Mesenchymal stem cell (in vitro differentiated cells and primary cell): Measurements from ENCODE around the gene OSMR.

Source experiments
- DNase-seq: peaks from one replicate; pipeline ENCODE4 v3.0.0-alpha.2; 2013
- H2AFZ ChIP-seq: one replicate; pipeline ENCODE4 v1.6.1; 2013; ENCODE audit warnings: low read depth, mild to moderate bottlenecking, control low read depth, inconsistent platforms, low read length, moderate library complexity
- H2AK5ac ChIP-seq: 2 replicates; pipeline ENCODE4 v1.6.1; 2013; ENCODE audit warnings: low read length, moderate library complexity, mild to moderate bottlenecking, inconsistent platforms; ENCODE audit not compliant: severe bottlenecking
- H2BK120ac ChIP-seq: one replicate; pipeline ENCODE4 v1.6.1; 2013; ENCODE audit warnings: low read depth, mild to moderate bottlenecking, inconsistent platforms, low read length, moderate library complexity
- H2BK12ac ChIP-seq, 2 experiments: one replicate each; pipeline ENCODE4 v1.6.1; 2013; ENCODE audit warnings: inconsistent platforms in 2 of 2, low read length in 2 of 2, mild to moderate bottlenecking in 2 of 2, moderate library complexity in 2 of 2, control low read depth in 1 of 2
- H2BK15ac ChIP-seq: one replicate; pipeline ENCODE4 v1.6.1; 2013; ENCODE audit warnings: mild to moderate bottlenecking, low read depth, inconsistent platforms; ENCODE audit not compliant: poor library complexity, severe bottlenecking
- H2BK5ac ChIP-seq: 2 replicates; pipeline ENCODE4 v1.6.1; 2013; ENCODE audit warnings: low read depth, mild to moderate bottlenecking, low read length, control low read depth, inconsistent platforms; ENCODE audit not compliant: poor library complexity, severe bottlenecking
- H3K14ac ChIP-seq, 2 experiments: one replicate each; pipeline ENCODE4 v1.6.1; 2013; ENCODE audit warnings: inconsistent platforms in 2 of 2, low read length in 2 of 2, control low read depth in 1 of 2, mild to moderate bottlenecking in 1 of 2, moderate library complexity in 1 of 2
- H3K18ac ChIP-seq, 2 experiments: one replicate each; pipeline ENCODE4 v1.6.1; 2013; ENCODE audit warnings: inconsistent platforms in 2 of 2, low read length in 2 of 2, control low read depth in 1 of 2, low read depth in 1 of 2, mild to moderate bottlenecking in 1 of 2
- H3K23ac ChIP-seq, 2 experiments: one replicate each; pipeline ENCODE4 v1.6.1; 2013; ENCODE audit warnings: inconsistent platforms in 2 of 2, low read length in 2 of 2, mild to moderate bottlenecking in 2 of 2, moderate library complexity in 2 of 2, control low read depth in 1 of 2
- H3K27ac ChIP-seq: 2 replicates; pipeline ENCODE4 v1.5.1; 2013; ENCODE audit warnings: mild to moderate bottlenecking, moderate library complexity, low read length, control low read depth, inconsistent platforms; ENCODE audit not compliant: poor library complexity, severe bottlenecking
- H3K27me3 ChIP-seq, 2 experiments: 2 replicates each; pipeline versions ENCODE4 v1.6.1 to v1.7.0; 2013; ENCODE audit warnings: low read length in 2 of 2, mild to moderate bottlenecking in 2 of 2, moderate library complexity in 2 of 2, control low read depth in 1 of 2, inconsistent platforms in 1 of 2; ENCODE audit not compliant: control insufficient read depth in 1 of 2, insufficient read depth in 1 of 2
- H3K36me3 ChIP-seq, 2 experiments: 2 replicates each; pipeline versions ENCODE4 v1.6.1 to v1.7.0; 2013; ENCODE audit warnings: low read length in 2 of 2, control low read depth in 1 of 2, inconsistent platforms in 1 of 2, low read depth in 1 of 2, mild to moderate bottlenecking in 1 of 2; ENCODE audit not compliant: insufficient read depth in 2 of 2, control insufficient read depth in 1 of 2
- H3K4ac ChIP-seq, 2 experiments: one replicate each; pipeline ENCODE4 v1.6.1; 2013; ENCODE audit warnings: inconsistent platforms in 2 of 2, low read length in 2 of 2, mild to moderate bottlenecking in 2 of 2, moderate library complexity in 2 of 2, control low read depth in 1 of 2, low read depth in 1 of 2
- H3K4me1 ChIP-seq: 2 replicates; pipeline ENCODE4 v1.6.1; 2013; ENCODE audit warnings: low read depth, low read length, control low read depth; ENCODE audit not compliant: control insufficient read depth, insufficient read depth
- H3K4me2 ChIP-seq: 2 replicates; pipeline ENCODE4 v1.6.1; 2013; ENCODE audit warnings: low read length, mild to moderate bottlenecking, inconsistent platforms; ENCODE audit not compliant: poor library complexity, severe bottlenecking
- H3K4me3 ChIP-seq, 2 experiments: 2 replicates each; pipeline versions ENCODE4 v1.5.1 to v1.7.0; 2013; ENCODE audit warnings: low read length in 2 of 2, mild to moderate bottlenecking in 2 of 2, control low read depth in 1 of 2, low read depth in 1 of 2; ENCODE audit not compliant: insufficient read depth in 1 of 2
- H3K79me1 ChIP-seq: replicated peaks from 2 replicates; pipeline ENCODE4 v1.6.1; 2013; ENCODE audit warnings: mild to moderate bottlenecking, control low read depth, low read length, inconsistent platforms; ENCODE audit not compliant: poor library complexity, severe bottlenecking
- H3K9ac ChIP-seq: 2 replicates; pipeline ENCODE4 v1.7.0; 2013; ENCODE audit warnings: mild to moderate bottlenecking, low read length, moderate library complexity
- H3K9me3 ChIP-seq: 2 replicates; pipeline ENCODE4 v1.7.0; 2013; ENCODE audit warnings: mild to moderate bottlenecking, low read length; ENCODE audit not compliant: control insufficient read depth
- H4K8ac ChIP-seq: one replicate; pipeline ENCODE4 v1.6.1; 2013; ENCODE audit warnings: inconsistent platforms, mild to moderate bottlenecking, low read length, moderate library complexity
- H4K91ac ChIP-seq: one replicate; pipeline ENCODE4 v1.6.1; 2013; ENCODE audit warnings: mild to moderate bottlenecking, low read length, inconsistent platforms
- WGBS: methylation state at CpG from one replicate; pipeline ENCODE4 v1.1.7; 2013; ENCODE audit warnings: mixed read lengths; 5-methylcytosine and 5-hydroxymethylcytosine counted together

OSMR gene

DNA sequence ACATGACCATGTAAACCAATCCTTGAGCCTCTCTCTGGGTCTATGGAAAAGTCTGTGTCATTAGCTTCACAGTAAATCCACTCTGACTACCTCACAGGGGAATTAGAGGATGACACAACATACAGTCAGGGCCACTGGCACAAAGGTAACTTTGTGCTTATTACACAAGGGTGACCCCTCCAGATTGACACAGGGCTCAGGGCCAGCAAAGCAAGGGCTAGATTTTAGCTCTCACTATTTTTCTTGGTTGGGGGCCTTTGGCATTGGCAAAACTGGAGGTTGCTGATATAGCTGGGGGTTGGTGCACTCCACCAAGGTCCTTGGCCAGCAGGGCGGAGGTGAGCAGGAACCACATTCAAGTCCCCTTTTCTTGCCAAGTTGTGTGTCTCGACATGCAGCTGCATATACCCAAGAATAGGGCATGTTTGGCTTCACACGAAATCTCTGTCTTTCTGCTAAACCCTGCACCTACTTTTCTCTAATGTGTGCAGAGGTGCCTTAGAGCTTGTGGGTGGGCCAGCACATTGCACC is 15.2 kb upstream of the OSMR start:
- Histone ChIP-seq H2BK12ac (peak overlapping the region in 1 of 2 experiments; percentile 29), H3K18ac (peak overlapping the region in 1 of 2 experiments; percentile 28), H2BK5ac (no peak overlapping the region), H3K4ac (no peak overlapping the region), H3K4me3 (no peak overlapping the region), H2BK120ac (no peak overlapping the region), H3K4me1 (no peaks in the 10 kb centered on the region), H3K23ac (no peak overlapping the region), H2AFZ (no peak overlapping the region), H3K9ac (no peak overlapping the region), H3K79me1 (peaks cover 14% of the 10 kb centered on the region), H3K36me3 (peaks cover 3 to 46% of the 10 kb centered on the region in 2 experiments), H4K91ac (no peak overlapping the region), H4K8ac (no peak overlapping the region), H2AK5ac (no peak overlapping the region), H2BK15ac (no peak overlapping the region), H3K9me3 (no peaks in the 10 kb centered on the region), H3K27me3 (no peaks in the 10 kb centered on the region), H3K14ac (no peak overlapping the region), H3K27ac (no peak overlapping the region), H3K4me2 (no peak overlapping the region)
- WGBS: 98% methylated on average over 3 of the region's 3 CpGs
- DNase-seq: peak; percentile 73

DNA sequence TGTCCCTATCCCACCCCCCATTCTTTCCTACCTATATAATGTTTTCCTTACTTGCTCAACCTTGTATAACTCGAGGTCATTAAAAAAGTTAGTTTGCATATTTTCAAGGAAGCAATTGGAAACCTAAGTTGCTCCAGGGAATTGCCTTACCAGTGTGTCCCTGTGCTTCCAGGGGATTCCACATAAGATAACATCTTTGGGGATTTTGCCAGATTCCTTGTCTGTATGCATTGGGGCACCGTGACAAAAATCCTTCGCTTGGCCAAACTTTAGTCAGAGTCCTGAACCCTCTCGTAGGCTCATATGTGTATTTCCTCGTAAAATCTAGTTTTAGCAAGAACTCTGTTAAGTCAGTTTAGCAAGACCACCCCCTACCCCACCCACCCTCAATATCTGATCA is 14.7 kb upstream of the OSMR start:
- no peak overlapping the region for H3K27ac ChIP-seq
- no peaks in the 10 kb centered on the region for H3K9me3 ChIP-seq
- H2BK120ac ChIP-seq: no peak overlapping the region
- H3K79me1 ChIP-seq: peaks cover 16% of the 10 kb centered on the region
- H2AK5ac ChIP-seq: no peak overlapping the region
- H3K4ac ChIP-seq: no peak overlapping the region
- H3K4me2 ChIP-seq: no peak overlapping the region
- no peaks in the 10 kb centered on the region for H3K4me1 ChIP-seq
- H3K18ac ChIP-seq: peak overlapping the region in 1 of 2 experiments; percentile 28
- H3K36me3 ChIP-seq: peaks cover 3 to 46% of the 10 kb centered on the region in 2 experiments
- no peak overlapping the region for H2BK15ac ChIP-seq
- H3K23ac ChIP-seq: no peak overlapping the region
- H3K9ac ChIP-seq: no peak overlapping the region
- H4K91ac ChIP-seq: no peak overlapping the region
- no peaks in the 10 kb centered on the region for H3K27me3 ChIP-seq
- DNase-seq: no peak
- no peak overlapping the region for H2BK12ac ChIP-seq
- no peak overlapping the region for H4K8ac ChIP-seq
- no peak overlapping the region for H2AFZ ChIP-seq
- no peak overlapping the region for H2BK5ac ChIP-seq
- H3K4me3 ChIP-seq: no peak overlapping the region
- WGBS: 97% methylated on average over 5 of the region's 5 CpGs
- no peak overlapping the region for H3K14ac ChIP-seq

DNA sequence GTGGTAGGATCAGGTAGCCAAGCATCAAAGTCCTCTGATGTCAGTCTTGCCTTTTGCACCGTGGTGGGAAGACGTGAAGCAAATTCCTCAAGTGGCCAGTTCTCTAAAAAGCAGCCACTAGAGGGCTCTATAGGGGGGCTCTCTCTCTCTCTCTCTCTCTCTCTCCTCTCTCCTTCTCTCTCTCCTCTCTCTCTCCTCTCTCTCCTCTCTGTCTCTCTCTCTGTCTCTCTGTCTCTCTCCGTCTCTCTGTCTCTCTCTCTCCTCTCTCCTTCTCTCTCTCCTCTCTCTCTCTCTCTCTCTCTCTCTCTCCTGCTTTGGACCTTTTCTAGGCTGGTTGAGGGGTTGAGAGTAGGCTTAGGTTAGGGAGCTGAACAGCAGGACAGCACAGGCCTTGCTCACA is 13.9 kb upstream of the OSMR start:
- H3K23ac ChIP-seq: no peak overlapping the region
- H3K9me3 ChIP-seq: no peaks in the 10 kb centered on the region
- no peak overlapping the region for H2BK15ac ChIP-seq
- no peak overlapping the region for H3K27ac ChIP-seq
- peak; percentile 61 for DNase-seq
- no peak overlapping the region for H3K14ac ChIP-seq
- H4K91ac ChIP-seq: no peak overlapping the region
- H3K4me2 ChIP-seq: no peak overlapping the region
- H2BK5ac ChIP-seq: no peak overlapping the region
- no peak overlapping the region for H2BK12ac ChIP-seq
- peaks cover 16% of the 10 kb centered on the region for H3K79me1 ChIP-seq
- WGBS: 43% methylated on average over 3 of the region's 3 CpGs
- H3K18ac ChIP-seq: no peak overlapping the region
- H4K8ac ChIP-seq: no peak overlapping the region
- H3K4me1 ChIP-seq: no peaks in the 10 kb centered on the region
- H3K27me3 ChIP-seq: no peaks in the 10 kb centered on the region
- no peak overlapping the region for H3K4ac ChIP-seq
- no peak overlapping the region for H3K4me3 ChIP-seq
- no peak overlapping the region for H2AK5ac ChIP-seq
- no peak overlapping the region for H3K9ac ChIP-seq
- H3K36me3 ChIP-seq: peaks cover 3 to 41% of the 10 kb centered on the region in 2 experiments
- no peak overlapping the region for H2BK120ac ChIP-seq
- H2AFZ ChIP-seq: no peak overlapping the region

DNA sequence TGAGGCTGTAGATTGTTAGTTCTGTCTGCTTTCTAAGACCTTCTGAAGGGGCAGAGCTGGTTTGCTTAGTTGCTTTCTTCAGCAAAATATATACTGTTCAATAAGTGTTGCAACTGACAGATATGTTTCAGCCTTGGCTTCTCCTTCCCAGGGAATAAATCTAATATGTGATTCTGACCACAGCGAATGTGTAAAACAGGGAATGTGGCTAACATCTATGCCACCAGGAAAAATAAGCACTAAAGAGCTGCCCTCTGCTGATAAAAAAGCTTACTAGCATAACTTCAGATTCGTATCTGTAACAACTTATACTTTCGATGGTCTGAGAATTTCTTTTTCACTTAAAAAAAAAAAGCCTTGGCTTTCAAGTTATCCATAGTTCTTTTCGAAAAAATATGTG is 13.0 kb upstream of the OSMR start:
- no peak overlapping the region for H4K8ac ChIP-seq
- H3K9me3 ChIP-seq: no peaks in the 10 kb centered on the region
- no peak for DNase-seq
- no peak overlapping the region for H4K91ac ChIP-seq
- no peak overlapping the region for H3K14ac ChIP-seq
- no peak overlapping the region for H3K4me2 ChIP-seq
- no peak overlapping the region for H3K18ac ChIP-seq
- no peak overlapping the region for H2BK120ac ChIP-seq
- H3K23ac ChIP-seq: no peak overlapping the region
- no peaks in the 10 kb centered on the region for H3K4me1 ChIP-seq
- WGBS: 99% methylated on average over 2 of the region's 4 CpGs
- H3K4me3 ChIP-seq: no peak overlapping the region
- H3K79me1 ChIP-seq: peaks cover 13% of the 10 kb centered on the region
- H2BK12ac ChIP-seq: no peak overlapping the region
- H3K4ac ChIP-seq: no peak overlapping the region
- H3K27me3 ChIP-seq: no peaks in the 10 kb centered on the region
- H2AK5ac ChIP-seq: no peak overlapping the region
- no peak overlapping the region for H2BK15ac ChIP-seq
- H3K36me3 ChIP-seq: peaks cover 3 to 32% of the 10 kb centered on the region in 2 experiments
- H3K9ac ChIP-seq: no peak overlapping the region
- no peak overlapping the region for H3K27ac ChIP-seq
- H2BK5ac ChIP-seq: no peak overlapping the region
- H2AFZ ChIP-seq: no peak overlapping the region
